T-helper 1 cell treated with Interleukin-12 subunit alpha and Interleukin-12 subunit beta and Interleukin-4 antibody, amounts not matched to agents 30 ng/mL and 1 ng/mL, for 36 hours (primary cell): ENCODE results near the gene AXIN2. TPM values are rescaled to one million over a fixed set of nuclear protein-coding genes. Genes with fewer than 3 reads are reported as not detected.

Experiments used
- intact Hi-C: fragments of 100-400 bp; cut with micrococcal nuclease; formaldehyde crosslinking; loops from one replicate; pipeline ENCODE4 v1.15.1; 2024
- total RNA-seq: library from RNA; stranded (reverse); gene quantifications from 2 replicates; pipeline ENCODE4 v1.2.3, GENCODE V29; 2022

The AXIN2 gene
- total RNA-seq, 1 donor from 2014 or later, result 3.0 TPM

DNA sequence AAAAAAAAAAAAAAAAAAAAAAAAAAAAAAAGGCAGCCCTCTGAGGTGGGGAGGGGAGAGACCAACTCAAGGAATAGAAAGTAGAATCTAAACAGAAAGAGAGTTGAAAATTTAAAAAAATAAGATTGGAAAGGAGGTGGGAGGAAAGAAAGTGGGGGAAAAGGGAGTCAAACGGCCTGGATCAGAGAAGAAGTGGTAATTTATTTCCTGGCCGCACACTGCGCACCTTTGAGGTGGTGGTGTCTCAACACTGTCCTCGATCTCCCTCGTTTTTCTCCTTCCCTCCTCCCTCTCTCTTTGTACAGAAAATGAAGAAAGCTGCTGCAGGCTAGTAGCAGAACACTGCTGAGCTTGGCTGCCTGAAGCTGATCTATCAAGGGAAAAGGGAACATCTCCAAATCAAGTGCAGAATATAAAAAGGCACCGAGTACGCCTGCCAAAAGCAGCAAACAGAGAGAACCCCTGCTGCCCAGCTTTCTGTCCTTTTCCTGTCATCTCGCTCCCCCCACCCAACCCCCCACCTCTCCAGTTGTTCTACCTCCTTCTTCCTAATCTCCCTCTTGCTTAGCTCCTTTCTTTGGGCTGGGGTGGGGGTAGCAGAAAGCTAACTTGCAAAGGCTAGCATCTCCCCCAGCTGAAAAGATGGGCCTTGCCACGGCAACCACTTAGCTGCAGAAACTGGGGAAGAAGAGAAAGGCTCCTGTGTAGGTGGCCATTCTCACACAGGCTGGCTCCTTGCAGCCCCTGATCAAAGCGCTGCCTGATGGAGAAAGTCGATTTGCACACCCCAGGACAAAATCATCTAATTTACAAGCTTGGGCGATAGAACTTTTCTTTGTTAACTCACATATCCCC, 22.5 kb downstream of the AXIN2 start:
- intact Hi-C loops, result loop anchor here (1.0 kb wide), 1 partner anchor 17 kb away; no protein-coding TSS in a partner anchor

- intact Hi-C loops, result loop anchor here (1.0 kb wide), 1 partner anchor 18 kb away; no protein-coding TSS in a partner anchor
Measured at GRCh38 chr17:65537845-65538674, 23.4 kb downstream of the AXIN2 start.

GRCh38 chr17:65537343-65537844, 24.1 kb downstream of the AXIN2 start:
- intact Hi-C loops, result no loop called here

DNA sequence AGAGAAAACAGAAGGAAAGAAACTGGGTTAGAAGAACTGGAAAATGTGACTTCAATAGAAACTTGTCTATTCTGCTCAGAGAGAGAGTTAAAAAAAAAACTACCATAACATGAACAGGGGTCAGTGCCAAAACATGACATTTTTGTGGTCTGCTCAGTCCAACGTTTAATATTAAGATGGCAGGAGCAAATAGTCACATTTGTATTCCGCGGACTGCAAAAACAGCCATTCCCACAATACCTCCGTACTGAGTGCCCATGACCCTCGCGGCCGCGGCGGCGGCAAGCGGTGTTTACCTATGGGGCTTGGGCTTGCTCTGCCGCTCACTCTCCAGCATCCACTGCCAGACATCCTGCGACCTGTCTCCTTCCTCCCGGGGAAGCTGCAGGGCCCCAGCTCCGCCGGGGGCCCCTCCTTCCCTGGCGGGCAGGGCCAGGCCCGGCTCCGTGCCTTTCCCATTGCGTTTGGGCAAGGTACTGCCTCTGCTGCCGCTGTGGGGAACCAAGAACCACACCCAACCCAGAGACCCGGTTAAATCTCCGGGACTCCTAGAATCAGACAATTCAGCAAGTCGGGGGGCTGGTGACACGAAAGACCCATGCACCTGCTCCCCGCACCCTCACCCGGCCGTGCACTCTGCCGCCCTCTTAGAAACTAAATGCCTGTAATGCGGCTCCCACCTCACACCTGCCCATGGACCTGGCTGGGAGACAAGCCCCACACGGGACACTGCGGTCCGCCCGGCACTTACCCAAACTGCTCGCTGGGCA, 24.7 kb downstream of the AXIN2 start:
- intact Hi-C loops, result no loop called here

DNA sequence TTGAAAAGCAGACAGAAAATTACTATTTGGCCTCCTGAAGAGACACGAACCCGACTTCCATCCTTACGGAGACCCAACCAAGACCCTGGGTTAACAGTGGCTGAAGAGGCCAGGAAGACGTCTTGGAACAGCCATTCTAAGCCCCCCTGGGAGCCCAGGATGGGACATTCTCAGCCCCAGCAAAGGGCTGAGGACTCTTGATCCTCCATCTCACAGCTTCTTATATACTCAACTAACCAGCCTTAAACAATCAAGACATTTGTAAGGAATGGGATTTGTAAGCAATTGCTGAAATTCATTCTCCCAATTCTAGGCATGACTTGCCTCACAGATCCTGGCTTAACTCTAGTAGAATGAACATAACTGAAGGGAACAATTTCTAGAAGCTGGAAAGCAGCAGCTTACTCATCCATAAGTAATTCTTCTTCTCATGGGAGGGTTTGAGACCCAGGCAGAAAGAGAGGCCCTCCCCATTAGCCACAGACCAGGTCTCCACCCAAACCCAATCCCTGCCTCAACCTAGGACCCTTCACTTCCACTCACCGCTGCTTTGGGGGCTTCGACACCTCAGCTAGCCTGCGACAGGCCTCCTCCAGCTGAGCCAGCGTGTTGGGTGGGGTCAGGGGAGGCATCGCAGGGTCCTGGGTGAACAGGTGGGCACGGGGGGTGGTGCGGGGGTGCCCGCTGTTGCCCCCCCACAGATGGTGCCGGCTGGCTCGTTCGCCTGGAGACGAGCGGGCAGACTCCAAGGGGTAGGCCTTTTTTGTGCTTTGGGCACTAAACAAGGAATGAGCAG, 25.5 kb downstream of the AXIN2 start:
- intact Hi-C loops, result no loop called here

DNA sequence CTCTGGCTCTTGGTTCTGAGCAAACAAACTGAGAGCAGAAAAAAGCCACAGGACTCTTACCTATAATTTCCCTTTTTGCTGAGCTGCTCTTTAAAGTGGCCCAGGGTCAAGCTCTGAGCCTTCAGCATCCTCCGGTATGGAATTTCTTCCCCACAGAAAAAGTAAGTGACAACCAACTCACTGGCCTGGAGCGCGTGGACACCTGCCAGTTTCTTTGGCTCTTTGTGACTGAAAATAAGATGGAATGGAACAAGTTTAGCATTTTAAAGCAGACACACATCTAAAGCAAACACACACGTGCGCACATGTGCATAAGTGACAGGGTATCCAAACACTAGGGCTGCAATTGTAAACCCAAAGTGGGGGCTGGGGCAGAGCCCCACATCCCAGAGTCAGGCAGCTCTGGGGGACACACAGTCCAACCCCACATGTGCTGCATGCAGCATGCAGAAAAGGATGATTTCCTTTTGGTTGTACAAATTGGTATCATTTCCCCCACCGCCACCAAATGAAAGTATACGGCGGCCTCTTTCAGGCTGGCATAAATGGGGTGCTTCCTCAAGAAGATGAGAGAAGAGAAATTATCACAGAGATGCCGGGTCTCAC, 27.5 kb downstream of the AXIN2 start:
- intact Hi-C loops, result no loop called here

GRCh38 chr17:65533056-65533745, 28.2 kb downstream of the AXIN2 start:
- intact Hi-C loops, result no loop called here

DNA sequence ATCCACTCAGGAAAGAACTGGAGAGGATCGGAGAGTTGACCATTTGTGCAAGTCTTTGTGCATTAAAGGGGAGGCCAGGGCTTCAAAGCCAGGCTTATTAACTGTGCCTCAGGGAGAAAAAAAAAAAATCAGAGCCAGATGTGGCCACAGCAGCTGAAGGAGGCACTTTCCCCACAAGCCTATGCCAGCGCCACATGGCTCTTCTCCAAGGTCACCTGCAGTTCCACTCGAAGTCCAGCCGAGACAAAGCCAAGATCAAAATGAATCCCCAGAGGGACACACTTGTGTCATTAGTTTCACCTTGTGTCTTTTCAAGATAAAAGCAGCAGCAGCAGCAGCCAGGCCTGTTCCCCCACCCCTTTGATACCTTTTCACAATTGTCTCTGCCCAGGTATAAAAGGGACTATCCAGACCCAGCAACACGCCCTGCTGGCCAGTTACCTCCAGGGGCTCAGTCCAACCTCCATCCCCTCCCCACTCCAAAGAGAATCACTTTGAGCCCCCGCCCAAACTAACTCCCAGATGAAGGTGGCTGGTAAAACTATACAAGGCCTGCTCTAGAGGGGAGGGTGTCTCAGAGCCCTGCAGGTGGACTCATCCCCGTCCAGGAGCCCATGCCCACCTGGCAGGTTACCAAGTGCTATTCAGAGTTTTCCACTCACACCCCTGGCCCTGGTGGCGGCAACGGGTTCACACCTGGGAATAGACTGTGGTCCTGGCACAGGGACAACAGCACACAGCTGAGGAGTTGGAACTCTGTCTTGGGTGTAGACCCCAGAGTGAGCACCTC, 29.2 kb downstream of the AXIN2 start:
- intact Hi-C loops, result no loop called here

DNA sequence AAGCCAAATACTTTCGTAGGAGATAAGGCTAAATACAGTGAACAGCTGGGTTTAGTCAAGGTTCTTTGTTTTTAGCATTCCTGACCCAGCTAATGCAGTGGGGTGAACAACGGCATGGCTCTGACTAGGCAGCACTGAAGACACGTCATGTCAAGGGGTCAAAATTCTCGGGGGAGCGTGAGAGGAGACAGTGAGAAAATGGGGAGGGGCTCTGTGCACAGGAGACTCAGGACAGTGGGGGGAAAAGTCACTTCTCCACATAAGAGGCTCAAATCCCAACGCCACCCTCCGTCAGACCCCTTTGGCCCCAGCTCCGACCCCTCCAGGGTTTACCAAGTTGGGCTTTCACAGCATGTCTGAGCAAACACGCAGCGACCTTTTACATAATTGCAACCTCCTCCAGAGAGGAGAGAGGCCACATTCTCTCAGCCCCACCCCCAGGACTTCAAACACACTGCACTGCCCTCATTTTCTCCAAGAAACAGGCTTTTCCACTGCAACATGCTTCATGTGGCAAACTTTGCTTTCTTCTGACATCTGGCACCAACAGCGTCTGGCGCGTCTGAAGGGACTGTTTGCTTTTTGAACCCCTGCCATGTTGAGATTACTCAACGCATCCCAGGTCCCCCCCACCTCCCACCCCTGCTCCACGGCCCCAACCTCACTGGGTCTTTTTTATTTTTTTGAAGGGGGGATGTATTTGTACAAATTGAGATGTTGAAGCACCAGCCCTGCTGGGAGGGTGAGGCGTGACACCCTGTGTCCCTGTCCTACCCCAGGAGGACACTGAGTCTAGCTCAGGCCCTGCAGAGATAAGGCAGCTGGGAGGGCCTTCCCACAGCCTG, 30.0 kb downstream of the AXIN2 start:
- intact Hi-C loops, result no loop called here

DNA sequence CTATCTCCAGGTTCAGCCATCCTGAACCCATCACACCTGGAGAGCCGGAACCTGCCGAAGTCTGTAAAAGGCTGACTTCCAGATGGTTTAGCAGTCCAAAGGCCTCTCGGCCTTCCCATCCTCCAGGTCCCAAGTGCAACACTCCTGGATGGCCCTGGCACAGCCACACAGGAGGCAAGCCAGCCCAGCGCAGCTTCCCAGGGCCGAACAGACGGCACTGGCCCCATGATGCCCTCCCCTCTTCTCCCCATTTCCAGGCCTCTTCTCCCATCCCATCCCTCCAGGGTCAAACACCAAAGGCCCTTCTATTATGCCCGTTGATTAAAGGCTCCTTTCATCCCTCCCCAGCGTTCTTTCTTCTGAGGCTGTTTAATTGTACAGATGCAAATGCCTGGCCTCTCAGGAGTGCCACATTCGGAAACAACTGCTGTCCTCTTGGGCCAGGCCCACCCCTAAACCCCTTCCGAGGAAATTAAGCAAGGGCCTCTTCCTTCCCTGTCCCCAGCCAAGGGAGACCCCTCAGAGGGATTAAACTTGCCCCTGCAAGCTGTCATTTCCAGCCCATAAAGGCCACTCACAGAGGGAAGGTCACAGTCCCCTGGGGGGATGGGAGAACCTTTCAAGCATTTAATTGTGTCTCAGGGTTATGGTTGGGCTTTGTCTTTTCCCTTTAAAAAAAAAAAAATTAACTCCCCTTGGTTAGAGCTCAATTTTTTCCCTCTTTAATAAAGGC, 30.8 kb downstream of the AXIN2 start:
- intact Hi-C loops, result no loop called here

GRCh38 chr17:65529761-65530522, 31.5 kb downstream of the AXIN2 start:
- intact Hi-C loops, result loop anchor here (10.0 kb wide), 2 partner anchors 265 to 555 kb away; no protein-coding TSS in a partner anchor

- intact Hi-C loops, result loop anchor here (10.0 kb wide), 2 partner anchors 264 to 554 kb away; no protein-coding TSS in a partner anchor
Measured at GRCh38 chr17:65529040-65529633, 32.3 kb downstream of the AXIN2 start.

GRCh38 chr17:65527857-65528591, 33.4 kb downstream of the AXIN2 start:
- intact Hi-C loops, result loop anchor here (10.0 kb wide), 2 partner anchors 263 to 553 kb away; no protein-coding TSS in a partner anchor

DNA sequence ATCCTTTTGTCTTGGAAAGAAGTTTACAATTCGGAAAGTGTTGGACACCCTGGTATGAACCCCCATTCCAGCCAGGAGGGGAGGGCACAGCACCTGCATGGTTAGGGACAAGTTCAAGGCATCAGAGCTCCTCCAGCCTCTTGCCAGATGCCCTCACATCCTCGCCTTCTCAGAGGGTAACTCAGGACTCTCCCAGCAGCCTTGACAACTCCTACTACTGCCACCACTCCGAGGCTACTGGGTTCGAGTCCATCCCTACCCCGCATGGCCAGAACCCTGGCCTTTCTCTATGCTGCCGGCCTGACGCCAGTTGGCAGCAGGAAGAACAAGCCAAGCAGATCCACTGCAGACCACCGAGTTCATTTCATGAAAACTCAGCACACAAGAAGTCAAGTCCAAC, 34.1 kb downstream of the AXIN2 start:
- intact Hi-C loops, result loop anchor here (10.0 kb wide), 2 partner anchors 263 to 553 kb away; no protein-coding TSS in a partner anchor

DNA sequence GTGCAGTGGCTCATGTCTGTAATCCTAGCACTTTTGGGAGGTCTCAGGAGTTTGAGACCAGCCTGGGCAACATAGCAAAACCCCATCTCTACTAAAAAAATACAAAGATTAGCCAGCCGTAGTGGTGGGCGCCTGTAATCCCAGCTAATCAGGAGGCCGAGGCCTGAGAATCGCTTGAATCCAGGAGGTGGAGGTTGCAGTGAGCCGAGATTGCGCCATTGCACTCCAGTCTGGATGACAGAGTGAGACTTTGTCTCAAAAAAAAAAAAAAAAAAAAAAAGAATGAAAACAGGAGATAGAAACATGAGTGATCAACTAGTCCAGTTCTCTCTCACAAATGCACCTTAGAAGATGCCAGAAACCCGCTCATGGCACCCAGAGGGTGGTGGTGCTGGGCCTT, 34.6 kb downstream of the AXIN2 start:
- intact Hi-C loops, result loop anchor here (10.0 kb wide), 2 partner anchors 262 to 552 kb away; no protein-coding TSS in a partner anchor
